GM13976 (cell line): Measurements from ENCODE around the gene TMEM187.

Source experiments
- DNase-seq: peaks from one replicate; pipeline ENCODE4 v3.0.0; 2012; ENCODE audit warnings: low spot score
- CTCF ChIP-seq: IDR thresholded peaks from 2 replicates; pipeline ENCODE4 v1.5.1; 2012; ENCODE audit warnings: borderline replicate concordance, mild to moderate bottlenecking; ENCODE audit not compliant: insufficient read depth; ENCODE audit errors: extremely low read depth, missing control alignments, control extremely low read depth
- in situ Hi-C: fragments of 300-500 bp; cut with MboI; formaldehyde crosslinking; loops from one replicate; pipeline ENCODE4 v1.12.0; 2022; ENCODE audit warnings: low sequenced_read_pairs, mixed read lengths, inconsistent platforms; ENCODE audit not compliant: unreplicated experiment

TMEM187 gene

DNA sequence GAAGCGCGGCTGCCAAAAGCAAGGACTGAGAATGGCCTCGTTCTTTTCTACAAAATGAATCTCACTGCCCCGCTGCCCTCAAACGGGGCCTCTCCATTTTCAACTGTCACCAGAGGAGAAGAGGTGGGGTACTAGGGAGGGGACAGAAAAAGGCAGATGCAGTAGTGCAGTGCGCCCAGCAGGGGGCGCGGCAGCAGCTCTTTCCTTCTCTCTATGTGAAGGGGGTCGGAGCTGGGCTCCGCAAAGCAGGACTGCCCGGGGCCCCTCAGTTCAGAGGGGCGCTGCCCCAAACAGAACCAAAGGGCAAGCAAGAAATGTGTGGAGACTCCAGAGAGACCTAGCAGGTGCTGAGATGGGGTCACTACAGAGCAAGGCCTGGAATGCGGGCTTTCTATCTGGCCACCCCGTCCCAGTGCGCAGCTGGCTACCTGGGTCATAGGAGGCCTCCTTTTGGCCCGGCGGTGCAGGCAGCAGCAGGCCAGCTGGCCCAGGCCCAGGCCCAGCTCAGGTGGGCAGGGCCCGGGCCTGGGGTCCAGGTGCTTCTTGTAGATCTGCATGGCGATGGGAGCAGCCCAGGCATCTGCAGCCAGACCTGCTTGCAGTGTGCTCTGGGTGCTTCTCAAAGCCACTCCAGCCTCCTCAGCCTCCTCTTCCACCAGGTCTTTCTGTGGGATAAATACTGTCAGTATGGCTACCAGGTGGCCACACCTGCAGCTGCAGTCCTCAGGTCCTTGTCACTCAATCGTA lies 41.2 kb downstream of the TMEM187 start:
- in situ Hi-C loops: loop anchor here (25.0 kb wide), 1 partner anchor 524 kb away; the partner anchor contains the start of genes G6PD and IKBKG
- DNase-seq: peak; percentile 75
- TF ChIP-seq CTCF: peak; percentile 84

- TF ChIP-seq CTCF: no peak
- DNase-seq: no peak
- in situ Hi-C loops: loop anchor here (25.0 kb wide), 1 partner anchor 523 kb away; the partner anchor contains the start of genes G6PD and IKBKG
Observed at GRCh38 chrX:154014429-154015380, 42.2 kb downstream of the TMEM187 start.

DNA sequence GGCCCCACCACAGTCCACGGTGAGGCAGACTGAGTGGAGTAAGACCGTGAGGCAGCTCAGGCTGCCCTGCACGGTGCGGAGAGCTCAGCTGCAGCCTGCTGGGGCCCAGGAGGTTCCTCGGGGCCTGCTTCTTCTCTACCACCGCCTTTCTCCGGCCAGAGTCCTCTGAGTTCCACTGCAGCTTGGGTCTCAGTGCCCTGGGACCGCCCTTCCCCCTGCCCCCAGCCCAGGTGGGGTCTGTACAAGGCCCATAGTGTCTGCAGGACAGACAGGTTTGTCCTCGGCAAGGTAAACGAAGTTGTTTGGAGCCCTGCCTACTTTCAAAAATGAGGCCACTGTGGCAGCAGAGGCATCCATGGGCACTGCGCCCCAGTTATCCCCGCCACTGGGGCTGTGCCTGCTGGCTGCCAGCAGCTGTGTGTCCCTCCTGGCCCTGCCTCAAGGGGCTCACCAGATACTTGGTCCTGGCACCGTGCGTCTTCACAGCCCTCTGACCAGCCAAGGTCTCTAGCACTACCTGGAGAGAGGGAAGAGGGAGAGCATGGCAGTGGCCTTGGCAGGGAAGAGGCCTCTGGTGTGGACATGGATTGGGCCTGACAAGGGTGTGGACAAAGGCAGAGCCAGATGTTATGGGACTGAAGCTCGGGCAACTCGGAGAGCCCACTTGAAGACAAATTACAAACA lies 43.2 kb downstream of the TMEM187 start:
- no peak for DNase-seq
- in situ Hi-C loops: loop anchor here (25.0 kb wide), 1 partner anchor 522 kb away; the partner anchor contains the start of genes G6PD and IKBKG
- no peak for TF ChIP-seq CTCF

DNA sequence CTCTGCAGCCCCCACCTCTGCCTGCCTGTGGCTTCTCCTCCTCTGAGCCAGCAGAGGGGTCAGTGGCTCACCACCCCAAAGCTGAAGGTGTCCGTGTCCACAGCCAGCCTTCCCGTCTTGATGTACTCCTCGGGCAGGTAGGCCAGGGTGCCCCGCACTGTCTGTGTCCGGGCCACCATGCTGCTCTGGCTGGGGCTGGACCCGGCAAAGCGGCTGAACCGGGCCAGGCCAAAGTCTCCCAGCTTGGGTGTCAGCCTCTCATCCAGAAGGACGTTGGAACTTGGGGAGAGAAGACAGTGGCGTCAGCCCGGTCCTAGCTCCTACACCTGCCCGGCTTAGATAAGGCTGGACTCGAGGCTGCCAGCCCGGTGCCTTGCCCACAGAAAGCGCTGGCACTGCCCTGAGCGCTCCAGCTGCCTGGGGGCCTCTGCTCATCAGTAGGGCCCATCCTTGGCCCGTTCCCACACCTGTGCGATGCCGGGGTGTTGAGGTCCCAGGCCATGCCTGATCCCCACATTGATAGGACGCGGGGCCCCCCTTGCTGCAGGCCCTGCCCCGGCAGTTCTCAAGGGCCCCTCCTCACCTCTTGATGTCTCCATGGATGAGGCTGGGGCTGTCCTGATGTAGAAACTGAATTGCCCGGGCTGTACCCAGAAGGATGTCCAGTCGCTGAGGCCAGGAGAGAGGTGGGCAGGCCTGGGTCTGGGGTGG lies 44.0 kb downstream of the TMEM187 start:
- in situ Hi-C loops: loop anchor here (25.0 kb wide), 1 partner anchor 521 kb away; the partner anchor contains the start of genes G6PD and IKBKG
- no peak for TF ChIP-seq CTCF
- no peak for DNase-seq

DNA sequence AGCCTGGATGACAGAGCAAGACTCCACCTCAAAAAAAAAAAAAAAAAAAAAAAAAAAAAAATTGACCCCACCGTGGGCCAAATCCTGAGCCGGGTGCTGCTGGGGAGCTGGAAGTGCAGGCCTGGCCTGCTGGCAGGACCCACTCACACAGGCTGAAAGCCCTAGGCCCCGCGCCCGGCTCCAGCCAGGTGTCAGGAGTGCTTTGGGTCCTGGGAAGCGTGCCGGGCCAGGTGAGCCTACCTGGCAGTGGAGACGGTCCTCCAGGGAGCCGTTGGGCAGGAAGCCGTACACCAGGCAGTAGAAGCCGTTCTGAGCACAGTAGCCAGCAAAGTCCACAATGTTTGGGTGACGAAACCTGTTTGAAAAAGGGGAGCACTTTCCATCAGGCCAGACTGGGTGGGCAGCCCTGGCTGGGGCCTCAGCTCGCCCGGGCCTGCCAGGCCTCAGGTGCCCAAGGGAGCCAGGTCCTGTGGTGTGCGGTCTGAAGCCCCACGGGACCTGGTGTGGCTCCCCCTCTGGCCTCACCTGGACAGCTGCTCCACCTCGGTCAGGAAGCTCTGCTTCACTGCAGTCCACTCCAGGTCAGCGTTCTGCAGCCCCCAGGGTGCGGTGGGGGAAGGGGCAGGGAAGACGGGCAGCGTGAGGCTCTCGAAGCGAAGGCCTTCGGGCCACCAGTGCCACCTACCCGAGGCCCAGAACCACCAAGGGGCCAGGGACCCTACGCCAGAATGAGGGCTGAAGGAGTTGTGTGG lies 45.4 kb downstream of the TMEM187 start:
- DNase-seq: no peak
- in situ Hi-C loops: loop anchor here (25.0 kb wide), 1 partner anchor 519 kb away; the partner anchor contains the start of genes G6PD and IKBKG
- no peak for TF ChIP-seq CTCF
